HG02763 (cell line): ENCODE results near the gene SP7.
"Not testable (repeated sequence)": the region's sequence is repeated elsewhere in the genome, so short reads cannot be mapped to it uniquely, and the experiment has no call there.

Experiments used
- ATAC-seq: cut with Tn5 transposase; IDR thresholded peaks from one replicate; pipeline ENCODE4 v1.9.1; 2021; ENCODE audit warnings: mild to moderate bottlenecking, moderate library complexity; ENCODE audit not compliant: unreplicated experiment

SP7 gene

GRCh38 chr12:53336181-53336681, at the start of gene SP7:
TSS of gene SP7 (minus strand) at chr12:53336354. CDS start at chr12:53335646, 708 bp downstream.
- no peak for ATAC-seq

GRCh38 chr12:53383258-53383657, 47.1 kb upstream of the SP7 start:
- ATAC-seq: no peak

- no peak for ATAC-seq
These were observed 45.8 kb upstream of the SP7 start for GRCh38 chr12:53381731-53382630.

- no peak for ATAC-seq
These were observed 44.9 kb upstream of the SP7 start for GRCh38 chr12:53380794-53381730.

- ATAC-seq: peak; percentile 40
These were observed 44.1 kb upstream of the SP7 start, which contains the start of gene SP1 for GRCh38 chr12:53380104-53380793. TSS of gene SP1 (plus strand) at chr12:53380176. CDS start at chr12:53380292, 116 bp downstream.

- ATAC-seq: peak; percentile 70
These were observed 43.4 kb upstream of the SP7 start for GRCh38 chr12:53379389-53380103.

- ATAC-seq: no peak
These were observed 42.7 kb upstream of the SP7 start for GRCh38 chr12:53378724-53379388.

GRCh38 chr12:53378222-53378621, 42.1 kb upstream of the SP7 start:
- ATAC-seq: no peak

- ATAC-seq: no peak
These were observed 40.6 kb upstream of the SP7 start for GRCh38 chr12:53376747-53377146.

- ATAC-seq: not testable (repeated sequence)
These were observed 38.1 kb upstream of the SP7 start for GRCh38 chr12:53374277-53374676.

GRCh38 chr12:53373554-53374133, 37.5 kb upstream of the SP7 start:
- ATAC-seq: not testable (repeated sequence)

GRCh38 chr12:53365245-53365904, 29.2 kb upstream of the SP7 start:
- no peak for ATAC-seq

GRCh38 chr12:53361638-53362037, 25.5 kb upstream of the SP7 start:
- ATAC-seq: not testable (repeated sequence)

- no peak for ATAC-seq
These were observed 22.8 kb upstream of the SP7 start for GRCh38 chr12:53358836-53359419.

- ATAC-seq: no peak
These were observed 19.0 kb upstream of the SP7 start for GRCh38 chr12:53355121-53355520.

GRCh38 chr12:53353257-53353655, 17.1 kb upstream of the SP7 start:
- no peak for ATAC-seq

GRCh38 chr12:53352331-53353256, 16.4 kb upstream of the SP7 start:
- peak; percentile 82 for ATAC-seq
